PC-9 (cell line): Measurements from ENCODE around the gene CRAMP1.

Source experiments
- CTCF ChIP-seq: fragments of 200-600 bp; sonication (generic); conservative IDR thresholded peaks from 2 replicates; pipeline ENCODE4 v1.6.1; 2017; ENCODE audit warnings: mixed run types, antibody characterized with exemption, mild to moderate bottlenecking, moderate library complexity
- EZH2 ChIP-seq: fragments of 200-600 bp; sonication (generic); IDR thresholded peaks from 2 replicates; pipeline ENCODE4 v1.8.0; 2017; ENCODE audit warnings: antibody characterized with exemption, low read depth

GRCh38 chr16:1662543-1662942 lies 50.4 kb downstream of the CRAMP1 start:
- TF ChIP-seq CTCF (no peak), EZH2 (no peak)
